BLaER1 (cell line): ENCODE measurements around the gene KIT.

ENCODE experiments used
- H3K27ac ChIP-seq: shearing (Covaris generic); formaldehyde crosslinking; 2 replicates; pipeline ENCODE4 v1.8.1; 2022
- H3K27me3 ChIP-seq: shearing (Covaris generic); formaldehyde crosslinking; 2 replicates; pipeline ENCODE4 v1.8.1; 2022
- H3K36me3 ChIP-seq: shearing (Covaris generic); formaldehyde crosslinking; 2 replicates; pipeline ENCODE4 v1.8.1; 2022
- H3K4me1 ChIP-seq: shearing (Covaris generic); formaldehyde crosslinking; 2 replicates; pipeline ENCODE4 v1.8.1; 2022
- H3K4me2 ChIP-seq: shearing (Covaris generic); formaldehyde crosslinking; 2 replicates; pipeline ENCODE4 v1.8.1; 2022
- H3K4me3 ChIP-seq: shearing (Covaris generic); formaldehyde crosslinking; 2 replicates; pipeline ENCODE4 v1.8.1; 2022
- H3K9ac ChIP-seq: shearing (Covaris generic); formaldehyde crosslinking; 2 replicates; pipeline ENCODE4 v1.8.1; 2022
- H3K9me3 ChIP-seq: shearing (Covaris generic); formaldehyde crosslinking; 2 replicates; pipeline ENCODE4 v1.8.1; 2022
- H4K20me1 ChIP-seq: shearing (Covaris generic); formaldehyde crosslinking; 2 replicates; pipeline ENCODE4 v1.8.1; 2022
- Cebpa-rat ChIP-seq: shearing (Covaris generic); IDR thresholded peaks from 2 replicates; pipeline ENCODE4 v1.8.1; 2022

Gene KIT

DNA sequence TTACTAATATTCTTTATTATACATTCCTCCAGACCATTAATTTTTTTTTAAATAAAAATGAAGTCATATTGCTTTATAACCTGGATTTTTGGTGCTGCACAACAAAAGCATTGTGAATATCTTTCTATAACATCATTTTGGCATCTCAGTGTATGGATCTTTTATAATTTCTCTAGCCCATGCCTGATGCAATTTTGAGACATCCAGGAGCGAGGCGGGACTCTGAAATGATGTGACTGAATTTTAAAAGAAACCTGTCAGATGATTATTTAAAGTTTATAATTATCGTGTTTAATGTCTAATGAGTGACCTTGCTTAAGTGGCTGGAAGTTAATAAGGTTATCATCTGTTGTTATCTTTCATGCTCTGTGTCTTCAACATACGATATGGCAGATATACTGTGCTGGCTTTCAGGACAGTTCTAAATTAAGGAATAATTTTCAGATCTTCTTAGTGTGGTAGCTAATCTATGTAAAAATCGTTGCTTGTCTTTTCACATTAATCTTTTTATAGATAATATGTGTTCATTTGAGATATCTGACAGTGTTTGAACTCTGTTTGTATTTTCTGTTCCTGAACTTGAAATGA lies 58.8 kb downstream of the KIT start:
- H3K4me3 ChIP-seq: no peak overlapping the region
- H3K4me2 ChIP-seq: no peak overlapping the region
- no peak overlapping the region for H3K27ac ChIP-seq
- no peaks in the 10 kb centered on the region for H3K36me3 ChIP-seq
- no peak overlapping the region for H3K9ac ChIP-seq
- no peaks in the 10 kb centered on the region for H3K27me3 ChIP-seq
- H4K20me1 ChIP-seq: no peaks in the 10 kb centered on the region
- no peak for TF ChIP-seq Cebpa-rat
- H3K9me3 ChIP-seq: no peaks in the 10 kb centered on the region
- H3K4me1 ChIP-seq: no peaks in the 10 kb centered on the region

DNA sequence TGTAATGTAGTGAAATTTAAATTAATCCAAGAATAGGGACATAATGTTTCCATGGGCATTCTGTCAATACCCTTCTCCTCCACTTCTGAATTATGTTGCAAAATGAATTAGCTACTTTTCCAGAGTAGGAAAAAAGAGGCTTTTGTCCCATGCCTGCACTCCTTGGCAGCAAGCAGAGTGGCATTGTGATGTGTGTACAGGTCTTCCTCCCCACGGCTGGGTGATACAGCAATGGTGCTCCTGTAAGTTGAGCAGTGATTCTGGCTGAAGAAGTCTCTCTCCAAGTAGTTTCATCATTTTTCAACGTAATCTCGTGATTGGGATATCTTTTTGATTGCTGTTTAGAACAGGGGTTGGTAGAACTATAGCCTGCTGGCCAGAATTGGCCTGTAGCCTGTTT lies 59.9 kb downstream of the KIT start:
- TF ChIP-seq Cebpa-rat: no peak
- H3K27me3 ChIP-seq: no peaks in the 10 kb centered on the region
- no peak overlapping the region for H3K4me2 ChIP-seq
- H3K9me3 ChIP-seq: no peaks in the 10 kb centered on the region
- no peak overlapping the region for H3K27ac ChIP-seq
- no peak overlapping the region for H3K9ac ChIP-seq
- no peaks in the 10 kb centered on the region for H3K4me1 ChIP-seq
- no peaks in the 10 kb centered on the region for H3K36me3 ChIP-seq
- H3K4me3 ChIP-seq: no peak overlapping the region
- H4K20me1 ChIP-seq: no peaks in the 10 kb centered on the region

DNA sequence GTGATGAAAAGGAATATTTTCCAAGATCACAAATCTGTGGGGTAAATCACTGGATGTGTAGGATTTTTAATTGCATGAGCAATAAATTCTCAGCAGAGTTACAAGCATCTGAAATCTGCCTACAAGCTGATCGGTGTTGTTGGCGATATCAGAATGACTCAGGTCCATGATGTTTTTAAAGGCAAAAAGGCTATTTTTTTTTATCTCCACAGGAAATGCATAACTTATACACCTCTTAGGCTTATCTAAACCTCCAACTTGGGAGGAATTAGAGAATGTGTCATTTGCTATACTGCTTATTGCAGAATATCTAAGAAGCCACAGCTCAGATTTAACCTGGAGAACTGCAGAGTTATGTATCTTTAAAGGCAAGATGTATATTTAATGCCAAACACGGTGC lies 61.6 kb downstream of the KIT start:
- Histone ChIP-seq H3K36me3 (no peaks in the 10 kb centered on the region), H3K27me3 (no peaks in the 10 kb centered on the region)
- no peak for TF ChIP-seq Cebpa-rat

DNA sequence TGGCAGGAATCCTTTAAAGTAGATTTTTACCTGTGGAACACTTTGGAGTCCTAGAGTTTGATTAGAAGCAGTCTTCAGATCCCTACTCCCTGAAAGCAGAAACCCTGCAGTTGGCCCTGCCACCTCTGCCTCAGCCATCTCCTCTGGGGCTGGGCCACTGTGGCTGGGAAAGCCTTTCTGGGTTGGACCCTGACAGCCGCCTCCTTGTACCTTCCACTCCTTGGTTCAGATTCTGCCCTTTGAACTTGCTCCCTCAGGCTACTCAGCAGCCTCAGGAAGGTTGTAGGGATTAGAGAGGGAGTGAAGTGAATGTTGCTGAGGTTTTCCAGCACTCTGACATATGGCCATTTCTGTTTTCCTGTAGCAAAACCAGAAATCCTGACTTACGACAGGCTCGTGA lies 65.5 kb downstream of the KIT start:
- Histone ChIP-seq H3K4me3 (no peak overlapping the region), H3K27ac (no peak overlapping the region), H3K4me2 (no peak overlapping the region), H3K4me1 (no peaks in the 10 kb centered on the region), H4K20me1 (no peaks in the 10 kb centered on the region), H3K9ac (no peak overlapping the region), H3K9me3 (no peaks in the 10 kb centered on the region), H3K36me3 (peaks cover 4% of the 10 kb centered on the region; the same call in 1 of the 2 replicates), H3K27me3 (no peaks in the 10 kb centered on the region)
- TF ChIP-seq Cebpa-rat: no peak

More for the DNA sequence above, 61.6 kb downstream of the KIT start:
- no peak overlapping the region for H3K9ac ChIP-seq
- H3K9me3 ChIP-seq: no peaks in the 10 kb centered on the region
- H4K20me1 ChIP-seq: no peaks in the 10 kb centered on the region
- H3K27ac ChIP-seq: no peak overlapping the region
- no peak overlapping the region for H3K4me3 ChIP-seq
- H3K4me1 ChIP-seq: no peaks in the 10 kb centered on the region
- no peak overlapping the region for H3K4me2 ChIP-seq

DNA sequence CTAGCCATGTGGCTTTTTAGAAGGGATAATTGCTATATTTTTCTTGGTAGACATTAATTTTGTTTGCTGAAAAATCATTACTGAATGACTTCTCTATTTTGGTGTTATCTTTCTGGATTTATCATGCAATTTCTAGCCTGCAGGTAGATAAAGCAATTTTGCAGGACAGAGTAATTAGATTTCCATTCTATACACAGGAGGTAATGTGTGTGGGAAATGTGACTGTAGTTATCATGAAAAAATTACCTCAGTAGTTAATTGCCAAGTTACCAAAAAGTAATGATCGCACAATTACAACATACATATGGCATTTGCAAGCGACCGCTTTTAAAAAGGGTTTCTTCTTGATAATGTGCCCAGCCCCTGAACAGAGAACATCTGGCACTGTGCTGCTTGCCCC lies 66.1 kb downstream of the KIT start:
- Histone ChIP-seq H3K4me3 (no peak overlapping the region), H3K36me3 (peaks cover 4% of the 10 kb centered on the region; the same call in 1 of the 2 replicates), H3K27ac (no peak overlapping the region), H3K4me2 (no peak overlapping the region), H3K4me1 (no peaks in the 10 kb centered on the region), H3K27me3 (no peaks in the 10 kb centered on the region), H4K20me1 (no peaks in the 10 kb centered on the region), H3K9me3 (no peaks in the 10 kb centered on the region), H3K9ac (no peak overlapping the region)
- no peak for TF ChIP-seq Cebpa-rat

DNA sequence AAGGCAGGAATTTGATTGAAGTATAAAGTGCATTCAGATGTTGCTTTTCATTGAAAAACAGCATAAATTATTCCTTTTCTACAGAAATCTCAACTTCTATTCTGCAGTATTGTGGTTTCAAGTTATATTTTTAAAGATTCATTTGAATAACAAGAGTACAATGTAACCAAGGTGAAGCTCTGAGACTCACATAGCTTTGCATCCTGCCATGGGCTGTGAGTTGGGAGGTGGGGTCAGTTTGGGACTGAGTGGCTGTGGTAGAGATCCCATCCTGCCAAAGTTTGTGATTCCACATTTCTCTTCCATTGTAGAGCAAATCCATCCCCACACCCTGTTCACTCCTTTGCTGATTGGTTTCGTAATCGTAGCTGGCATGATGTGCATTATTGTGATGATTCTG lies 69.2 kb downstream of the KIT start:
- no peaks in the 10 kb centered on the region for H3K4me1 ChIP-seq
- no peak overlapping the region for H3K4me2 ChIP-seq
- peaks cover 14% of the 10 kb centered on the region for H3K36me3 ChIP-seq
- H3K9ac ChIP-seq: no peak overlapping the region
- no peaks in the 10 kb centered on the region for H3K9me3 ChIP-seq
- no peak overlapping the region for H3K4me3 ChIP-seq
- H3K27me3 ChIP-seq: no peaks in the 10 kb centered on the region
- H3K27ac ChIP-seq: no peak overlapping the region
- no peak for TF ChIP-seq Cebpa-rat
- H4K20me1 ChIP-seq: no peaks in the 10 kb centered on the region

DNA sequence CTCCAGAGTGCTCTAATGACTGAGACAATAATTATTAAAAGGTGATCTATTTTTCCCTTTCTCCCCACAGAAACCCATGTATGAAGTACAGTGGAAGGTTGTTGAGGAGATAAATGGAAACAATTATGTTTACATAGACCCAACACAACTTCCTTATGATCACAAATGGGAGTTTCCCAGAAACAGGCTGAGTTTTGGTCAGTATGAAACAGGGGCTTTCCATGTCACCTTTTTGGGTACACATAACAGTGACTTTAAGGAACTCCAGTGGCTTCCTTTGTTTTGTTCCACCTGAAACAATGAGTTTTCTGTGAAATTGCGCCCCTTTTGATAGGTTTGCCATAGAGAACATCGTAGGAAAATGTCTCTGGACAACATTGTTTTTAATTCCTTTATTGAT lies 69.6 kb downstream of the KIT start:
- no peaks in the 10 kb centered on the region for H3K9me3 ChIP-seq
- no peak overlapping the region for H3K4me2 ChIP-seq
- H3K27ac ChIP-seq: no peak overlapping the region
- no peak for TF ChIP-seq Cebpa-rat
- H3K4me1 ChIP-seq: no peaks in the 10 kb centered on the region
- no peak overlapping the region for H3K4me3 ChIP-seq
- peaks cover 14% of the 10 kb centered on the region for H3K36me3 ChIP-seq
- H4K20me1 ChIP-seq: no peaks in the 10 kb centered on the region
- no peaks in the 10 kb centered on the region for H3K27me3 ChIP-seq
- no peak overlapping the region for H3K9ac ChIP-seq

DNA sequence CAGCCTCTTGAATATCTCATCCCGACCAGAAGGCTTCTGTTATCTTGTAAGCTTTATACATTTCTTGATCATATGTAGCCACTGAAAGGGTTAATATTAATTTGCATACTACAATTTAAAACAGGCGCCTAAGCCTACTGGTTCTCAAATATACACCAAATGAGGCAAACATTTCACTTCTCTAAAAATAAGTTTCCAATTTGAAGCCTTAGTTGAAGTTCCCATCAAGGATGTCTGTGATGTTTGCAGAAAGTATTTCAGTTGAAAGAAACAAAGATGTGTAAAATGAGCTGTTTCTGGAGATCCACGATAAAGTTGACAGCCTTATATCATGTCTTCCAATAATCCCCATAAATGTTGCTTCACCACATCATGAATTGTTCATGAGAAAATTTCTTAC lies 70.6 kb downstream of the KIT start:
- H3K9ac ChIP-seq: no peak overlapping the region
- no peak overlapping the region for H3K4me2 ChIP-seq
- H4K20me1 ChIP-seq: no peaks in the 10 kb centered on the region
- no peak overlapping the region for H3K27ac ChIP-seq
- H3K9me3 ChIP-seq: no peaks in the 10 kb centered on the region
- no peaks in the 10 kb centered on the region for H3K4me1 ChIP-seq
- H3K4me3 ChIP-seq: no peak overlapping the region
- peaks cover 14% of the 10 kb centered on the region for H3K36me3 ChIP-seq
- TF ChIP-seq Cebpa-rat: no peak
- H3K27me3 ChIP-seq: no peaks in the 10 kb centered on the region

DNA sequence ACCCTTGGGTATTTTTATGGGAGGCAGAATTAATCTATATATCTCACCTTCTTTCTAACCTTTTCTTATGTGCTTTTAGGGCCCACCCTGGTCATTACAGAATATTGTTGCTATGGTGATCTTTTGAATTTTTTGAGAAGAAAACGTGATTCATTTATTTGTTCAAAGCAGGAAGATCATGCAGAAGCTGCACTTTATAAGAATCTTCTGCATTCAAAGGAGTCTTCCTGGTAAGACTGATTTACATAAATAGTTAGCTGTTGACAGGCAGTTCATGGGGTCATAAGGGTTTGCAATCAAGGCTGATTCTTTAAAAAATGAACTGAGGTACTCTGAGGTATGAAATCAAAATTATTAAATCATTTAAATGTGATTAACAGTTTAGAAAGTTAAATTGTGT lies 71.5 kb downstream of the KIT start:
- H3K9ac ChIP-seq: no peak overlapping the region
- TF ChIP-seq Cebpa-rat: no peak

DNA sequence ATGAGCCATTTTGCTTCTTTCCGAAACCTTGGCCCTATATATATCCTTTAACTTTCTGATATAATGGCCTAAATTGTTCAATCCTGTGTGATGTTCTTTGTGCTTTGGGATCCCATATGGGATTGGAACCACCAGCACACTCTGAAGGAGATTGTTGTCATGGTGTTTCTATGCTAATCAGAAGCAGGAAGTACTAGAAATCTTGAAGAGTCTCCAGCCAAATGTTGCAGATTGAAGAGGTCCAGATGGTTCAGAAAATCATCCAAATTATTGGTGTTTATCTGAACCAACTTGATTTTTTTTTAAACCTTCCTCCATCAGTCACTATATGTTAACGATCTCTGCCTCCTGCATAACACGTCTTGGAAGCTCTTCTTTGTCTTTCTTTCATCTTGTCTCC lies 72.8 kb downstream of the KIT start:
- Histone ChIP-seq H3K36me3 (peaks cover 14% of the 10 kb centered on the region), H3K4me2 (no peak overlapping the region), H3K4me1 (no peaks in the 10 kb centered on the region), H3K9ac (no peak overlapping the region), H3K9me3 (no peaks in the 10 kb centered on the region), H3K27me3 (no peaks in the 10 kb centered on the region), H4K20me1 (no peaks in the 10 kb centered on the region), H3K27ac (no peak overlapping the region), H3K4me3 (no peak overlapping the region)
- TF ChIP-seq Cebpa-rat: no peak

More for the DNA sequence above, 71.5 kb downstream of the KIT start:
- Histone ChIP-seq H3K27me3 (no peaks in the 10 kb centered on the region), H4K20me1 (no peaks in the 10 kb centered on the region), H3K36me3 (peaks cover 14% of the 10 kb centered on the region), H3K9me3 (no peaks in the 10 kb centered on the region), H3K4me2 (no peak overlapping the region), H3K4me1 (no peaks in the 10 kb centered on the region), H3K27ac (no peak overlapping the region), H3K4me3 (no peak overlapping the region)

DNA sequence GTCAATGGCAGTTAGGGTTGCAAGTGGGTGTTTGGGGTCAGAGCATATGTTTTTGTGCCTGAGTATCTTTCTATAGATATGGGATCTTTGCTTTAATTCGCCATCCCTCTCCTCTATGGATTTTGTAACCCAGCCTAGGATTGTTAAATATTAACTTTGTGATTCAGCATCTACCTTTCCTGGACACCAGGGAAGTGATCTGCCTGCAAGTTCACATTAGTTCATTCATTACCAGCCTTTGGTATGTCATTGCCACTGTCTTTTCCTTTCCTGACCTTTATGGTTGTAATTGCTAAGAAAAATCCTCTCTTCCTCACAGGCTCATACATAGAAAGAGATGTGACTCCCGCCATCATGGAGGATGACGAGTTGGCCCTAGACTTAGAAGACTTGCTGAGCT lies 73.8 kb downstream of the KIT start:
- Histone ChIP-seq H4K20me1 (no peaks in the 10 kb centered on the region), H3K36me3 (peaks cover 17% of the 10 kb centered on the region), H3K4me3 (no peak overlapping the region), H3K27ac (no peak overlapping the region), H3K9me3 (no peaks in the 10 kb centered on the region), H3K4me2 (no peak overlapping the region), H3K27me3 (no peaks in the 10 kb centered on the region), H3K4me1 (no peaks in the 10 kb centered on the region), H3K9ac (no peak overlapping the region)
- no peak for TF ChIP-seq Cebpa-rat
